ENCODE results near the gene CRTC3. TPM values are rescaled to one million over a fixed set of nuclear protein-coding genes. Genes with fewer than 3 reads are reported as not detected.

Gene CRTC3
- total RNA-seq, 1 experiment from 2014 or later, result 3.9 TPM

DNA sequence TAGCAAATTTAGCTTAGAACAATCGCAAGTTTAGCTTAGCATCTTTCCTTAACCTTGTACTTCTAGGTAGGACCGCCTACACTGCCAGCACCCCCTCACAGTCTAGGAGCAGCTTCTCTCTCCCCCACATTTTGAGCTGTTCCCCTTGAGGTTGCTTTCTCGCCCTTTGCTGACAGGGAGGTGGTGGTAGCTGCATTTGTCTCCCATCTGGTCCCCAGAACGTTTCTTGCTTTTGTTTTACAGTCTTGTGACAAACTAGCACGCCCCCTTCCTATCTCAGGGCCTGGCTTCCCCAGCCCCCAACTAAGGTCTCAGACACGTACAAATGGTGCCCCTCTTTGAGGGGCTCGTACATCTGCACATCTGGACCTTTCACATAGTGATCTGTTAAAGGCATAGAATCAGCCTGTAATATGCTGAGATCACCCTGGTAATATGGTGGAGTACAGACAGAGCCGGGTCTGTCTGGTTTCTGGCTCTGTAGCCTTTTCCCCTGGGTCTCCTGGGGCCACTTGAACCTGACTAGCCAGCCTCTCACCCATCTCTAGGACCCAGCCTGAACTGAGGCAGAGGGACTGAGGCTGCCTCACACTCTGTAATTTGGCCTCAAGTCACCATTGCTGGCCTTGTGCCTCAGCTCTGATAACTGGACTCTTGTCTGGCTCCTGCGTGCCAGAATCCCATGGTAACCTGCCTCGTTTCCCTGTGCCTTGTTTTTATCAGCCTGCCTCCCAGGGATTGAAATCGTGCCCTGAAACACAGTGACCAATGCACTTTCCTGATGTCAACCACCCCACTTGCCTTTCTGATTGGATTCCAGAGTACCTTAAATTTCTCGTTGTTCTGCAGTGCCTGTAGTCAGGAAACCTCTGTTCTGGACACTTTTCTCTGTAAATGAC lies 27.7 kb downstream of the CRTC3 start:
- no peak overlapping the region for H3T11ph ChIP-seq (ENCODE audit: low read length)
- no peak overlapping the region for H3K56ac ChIP-seq (ENCODE audit: insufficient read length, low read depth, low read length)
- no peaks in the 10 kb centered on the region; the same call in 1 of the 2 replicates for H3K4me1 ChIP-seq (ENCODE audit: insufficient read depth, low read length)
- H3K9ac ChIP-seq (ENCODE audit: extremely low read depth, insufficient read length, low read length), result no peak overlapping the region
- H3K79me2 ChIP-seq (ENCODE audit: insufficient read depth, low read length), result no peaks in the 10 kb centered on the region
- no peak overlapping the region for H3K18ac ChIP-seq (ENCODE audit: insufficient read length, low read depth, low read length)
- no peak overlapping the region for H4K8ac ChIP-seq (replicated peaks; ENCODE audit: insufficient read length, low read depth, low read length)
- H2BK5ac ChIP-seq (ENCODE audit: insufficient read length, low read length), result no peak overlapping the region
- no peak overlapping the region for H3K14ac ChIP-seq (ENCODE audit: insufficient read depth, low read length)
- no peaks in the 10 kb centered on the region for H3K9me3 ChIP-seq (ENCODE audit: control insufficient read depth, low read depth, low read length)
- Mint-ChIP-seq H3K36me3 (ENCODE audit: insufficient read depth in 1 of 3, low read depth in 3 of 3) (no peaks in the 10 kb centered on the region), H3K4me1 (peaks cover 16 to 35% of the 10 kb centered on the region in 2 experiments), H3K4me3 (no peak overlapping the region), H3K9me3 (no peaks in the 10 kb centered on the region), H3K27me3 (ENCODE audit: low read depth) (peaks cover 3% of the 10 kb centered on the region; the same call in 1 of the 2 replicates), H3K27ac (no peak overlapping the region; a peak in 1 of 7 replicates)
- H3K27me3 ChIP-seq (ENCODE audit: insufficient read depth, low read length), result no peaks in the 10 kb centered on the region
- H3K23me2 ChIP-seq (ENCODE audit: insufficient read length, low read depth, low read length, poor library complexity, severe bottlenecking), result no peaks in the 10 kb centered on the region
- H2BK120ac ChIP-seq (ENCODE audit: low read depth, low read length, poor library complexity, severe bottlenecking), result no peak overlapping the region
- H4K20me1 ChIP-seq (ENCODE audit: control insufficient read depth, insufficient read depth, insufficient read length), result no peaks in the 10 kb centered on the region
- H3K23ac ChIP-seq (ENCODE audit: insufficient read length, low read depth, low read length), result no peak overlapping the region
- no peak overlapping the region for H2BK12ac ChIP-seq (ENCODE audit: insufficient read length, low read depth, low read length)
- no peak overlapping the region for H2BK15ac ChIP-seq (ENCODE audit: low read depth, low read length)
- no peak overlapping the region for H4K91ac ChIP-seq (ENCODE audit: insufficient read length, low read depth, low read length)
- H3K4me2 ChIP-seq (ENCODE audit: insufficient read depth, insufficient read length, low read length), result no peak overlapping the region
- no peak overlapping the region for H4K5ac ChIP-seq (ENCODE audit: insufficient read length, low read depth, low read length)
- H2AK5ac ChIP-seq (ENCODE audit: insufficient read length, low read length), result no peak overlapping the region
- no peak for DNase-seq
- no peak overlapping the region for H2AFZ ChIP-seq (ENCODE audit: low read length)
- TF ChIP-seq, protein P1, sequence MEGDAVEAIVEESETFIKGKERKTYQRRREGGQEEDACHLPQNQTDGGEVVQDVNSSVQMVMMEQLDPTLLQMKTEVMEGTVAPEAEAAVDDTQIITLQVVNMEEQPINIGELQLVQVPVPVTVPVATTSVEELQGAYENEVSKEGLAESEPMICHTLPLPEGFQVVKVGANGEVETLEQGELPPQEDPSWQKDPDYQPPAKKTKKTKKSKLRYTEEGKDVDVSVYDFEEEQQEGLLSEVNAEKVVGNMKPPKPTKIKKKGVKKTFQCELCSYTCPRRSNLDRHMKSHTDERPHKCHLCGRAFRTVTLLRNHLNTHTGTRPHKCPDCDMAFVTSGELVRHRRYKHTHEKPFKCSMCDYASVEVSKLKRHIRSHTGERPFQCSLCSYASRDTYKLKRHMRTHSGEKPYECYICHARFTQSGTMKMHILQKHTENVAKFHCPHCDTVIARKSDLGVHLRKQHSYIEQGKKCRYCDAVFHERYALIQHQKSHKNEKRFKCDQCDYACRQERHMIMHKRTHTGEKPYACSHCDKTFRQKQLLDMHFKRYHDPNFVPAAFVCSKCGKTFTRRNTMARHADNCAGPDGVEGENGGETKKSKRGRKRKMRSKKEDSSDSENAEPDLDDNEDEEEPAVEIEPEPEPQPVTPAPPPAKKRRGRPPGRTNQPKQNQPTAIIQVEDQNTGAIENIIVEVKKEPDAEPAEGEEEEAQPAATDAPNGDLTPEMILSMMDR (conservative IDR thresholded peaks at IDR 0.05), result no peak
- no peak overlapping the region for H2BK20ac ChIP-seq (ENCODE audit: low read depth, low read length, poor library complexity, severe bottlenecking)
- no CpG with 5 or more reads among the region's 12 CpGs for WGBS (ENCODE audit: extremely low coverage, insufficient read length, low lambda C conversion rate)
- no peak overlapping the region for H3K27ac ChIP-seq (ENCODE audit: insufficient read length, low read depth, low read length)
- H3K79me1 ChIP-seq (ENCODE audit: insufficient read depth, low read depth, low read length, poor library complexity, severe bottlenecking), result no peaks in the 10 kb centered on the region
- no peak overlapping the region for H3K4ac ChIP-seq (ENCODE audit: low read depth, low read length)
